Hepatocyte (in vitro differentiated cells): ENCODE measurements around the gene ACP5.

Experiments
- EZH2 ChIP-seq: fragments of 200-600 bp; sonication (generic); IDR thresholded peaks from 2 replicates; pipeline ENCODE4 v1.6.1; 2016; ENCODE audit warnings: antibody characterized with exemption, mild to moderate bottlenecking, borderline replicate concordance
- TF ChIP-seq, protein P1 (sequence below): fragments of 200-600 bp; sonication (generic); IDR thresholded peaks from 2 replicates; pipeline ENCODE4 v1.5.1; 2016; ENCODE audit warnings: antibody characterized with exemption, mild to moderate bottlenecking; ENCODE audit not compliant: poor library complexity

DNA sequence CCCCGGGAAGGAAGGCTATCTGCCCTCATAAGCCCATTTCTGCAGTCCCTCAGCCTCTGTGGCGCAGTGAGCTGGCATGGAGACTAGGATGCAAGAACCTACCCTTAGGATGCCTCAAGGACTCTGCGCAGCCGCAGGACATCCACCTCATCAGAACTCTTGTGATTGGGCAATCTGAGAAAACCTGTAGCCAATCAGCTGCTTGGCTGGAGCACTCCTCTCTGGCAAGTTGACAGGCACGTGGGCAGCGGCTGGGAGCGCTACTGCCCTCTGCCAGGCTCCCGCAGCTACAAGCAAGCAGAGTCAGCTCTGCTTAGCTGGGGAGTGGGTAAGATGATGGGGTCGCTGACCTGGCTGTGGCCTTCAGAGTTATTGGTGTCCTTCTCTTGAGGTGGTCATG, 47.0 kb downstream of the ACP5 start:
- TF ChIP-seq, protein P1, sequence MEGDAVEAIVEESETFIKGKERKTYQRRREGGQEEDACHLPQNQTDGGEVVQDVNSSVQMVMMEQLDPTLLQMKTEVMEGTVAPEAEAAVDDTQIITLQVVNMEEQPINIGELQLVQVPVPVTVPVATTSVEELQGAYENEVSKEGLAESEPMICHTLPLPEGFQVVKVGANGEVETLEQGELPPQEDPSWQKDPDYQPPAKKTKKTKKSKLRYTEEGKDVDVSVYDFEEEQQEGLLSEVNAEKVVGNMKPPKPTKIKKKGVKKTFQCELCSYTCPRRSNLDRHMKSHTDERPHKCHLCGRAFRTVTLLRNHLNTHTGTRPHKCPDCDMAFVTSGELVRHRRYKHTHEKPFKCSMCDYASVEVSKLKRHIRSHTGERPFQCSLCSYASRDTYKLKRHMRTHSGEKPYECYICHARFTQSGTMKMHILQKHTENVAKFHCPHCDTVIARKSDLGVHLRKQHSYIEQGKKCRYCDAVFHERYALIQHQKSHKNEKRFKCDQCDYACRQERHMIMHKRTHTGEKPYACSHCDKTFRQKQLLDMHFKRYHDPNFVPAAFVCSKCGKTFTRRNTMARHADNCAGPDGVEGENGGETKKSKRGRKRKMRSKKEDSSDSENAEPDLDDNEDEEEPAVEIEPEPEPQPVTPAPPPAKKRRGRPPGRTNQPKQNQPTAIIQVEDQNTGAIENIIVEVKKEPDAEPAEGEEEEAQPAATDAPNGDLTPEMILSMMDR: peak; percentile 17
- no peak for TF ChIP-seq EZH2
